GM23338 (cell line): Measurements from ENCODE around the gene IFT43. TPM values are rescaled to one million over a fixed set of nuclear protein-coding genes. Genes with fewer than 3 reads are reported as not detected.

Source experiments
- ATAC-seq: fragments of 200-7000 bp; cut with Tn5 transposase; 3 replicates; pipeline ENCODE4 v1.9.1; 2020
- DNase-seq: peaks from one replicate; pipeline ENCODE4 v3.0.0-alpha.2; 2015; ENCODE audit warnings: low spot score
- H2AFZ ChIP-seq: fragments of 200-600 bp; sonication (generic); 2 replicates; pipeline ENCODE4 v1.8.0; 2016; ENCODE audit warnings: antibody characterized with exemption, mild to moderate bottlenecking, moderate library complexity
- H3F3A ChIP-seq: fragments of 200-600 bp; sonication (generic); replicated peaks from 2 replicates; pipeline ENCODE4 v1.8.0; 2017; ENCODE audit warnings: antibody characterized with exemption, mixed run types, low read depth
- H3K27ac ChIP-seq: fragments of 200-600 bp; sonication (generic); 2 replicates; pipeline ENCODE4 v1.6.1; 2016; ENCODE audit warnings: low read depth
- H3K27me3 ChIP-seq: fragments of 200-600 bp; sonication (generic); 2 replicates; pipeline ENCODE4 v1.8.0; 2016; ENCODE audit warnings: mild to moderate bottlenecking, mixed run types, moderate library complexity; ENCODE audit not compliant: insufficient read depth
- H3K36me3 ChIP-seq: fragments of 200-600 bp; sonication (generic); 2 replicates; pipeline ENCODE4 v1.8.0; 2016; ENCODE audit warnings: mild to moderate bottlenecking; ENCODE audit not compliant: insufficient read depth
- H3K4me1 ChIP-seq: fragments of 200-600 bp; sonication (generic); 2 replicates; pipeline ENCODE4 v1.8.0; 2016; ENCODE audit warnings: mild to moderate bottlenecking, moderate library complexity; ENCODE audit not compliant: insufficient read depth
- H3K4me2 ChIP-seq: fragments of 200-600 bp; sonication (generic); 2 replicates; pipeline ENCODE4 v1.7.1; 2017; ENCODE audit warnings: mixed run types
- H3K4me3 ChIP-seq: fragments of 200-600 bp; sonication (generic); 2 replicates; pipeline ENCODE4 v1.6.1; 2016; ENCODE audit warnings: mixed run types
- H3K79me2 ChIP-seq: fragments of 200-600 bp; sonication (generic); replicated peaks from 2 replicates; pipeline ENCODE4 v1.8.0; 2017; ENCODE audit warnings: mild to moderate bottlenecking; ENCODE audit not compliant: insufficient read depth
- H3K9me2 ChIP-seq: fragments of 200-600 bp; sonication (generic); 2 replicates; pipeline ENCODE4 v1.8.0; 2017; ENCODE audit not compliant: insufficient read depth
- H4K20me1 ChIP-seq: fragments of 200-600 bp; sonication (generic); replicated peaks from 2 replicates; pipeline ENCODE4 v1.8.0; 2017; ENCODE audit warnings: mild to moderate bottlenecking; ENCODE audit not compliant: insufficient read depth
- H3K27ac Mint-ChIP-seq: 2 replicates; pipeline ENCODE4 v1.8.0; 2020; ENCODE audit warnings: inconsistent platforms, mild to moderate bottlenecking, moderate library complexity, mixed read lengths
- H3K27me3 Mint-ChIP-seq: 3 replicates; pipeline ENCODE4 v1.8.0; 2022; ENCODE audit warnings: low read depth, mild to moderate bottlenecking, moderate library complexity, mixed read lengths, inconsistent platforms; ENCODE audit not compliant: insufficient read depth, poor library complexity
- H3K36me3 Mint-ChIP-seq: 3 replicates; pipeline ENCODE4 v1.8.0; 2021; ENCODE audit warnings: low read depth, mild to moderate bottlenecking, inconsistent platforms, moderate library complexity, mixed read lengths
- H3K4me1 Mint-ChIP-seq: 3 replicates; pipeline ENCODE4 v1.8.0; 2020; ENCODE audit warnings: mild to moderate bottlenecking, inconsistent platforms, mixed read lengths
- H3K4me3 Mint-ChIP-seq: 3 replicates; pipeline ENCODE4 v1.8.0; 2021; ENCODE audit warnings: moderate library complexity, mild to moderate bottlenecking, inconsistent platforms, mixed read lengths
- H3K9me3 Mint-ChIP-seq: 3 replicates; pipeline ENCODE4 v1.8.0; 2020; ENCODE audit warnings: moderate library complexity, mild to moderate bottlenecking, inconsistent platforms, mixed read lengths
- CREB1 ChIP-seq: fragments of 250-450 bp; sonication (Bioruptor Pico); IDR thresholded peaks from 2 replicates; pipeline ENCODE4 v1.5.0; 2020; ENCODE audit warnings: low read depth, mild to moderate bottlenecking, moderate library complexity
- EZH2 ChIP-seq: fragments of 200-600 bp; sonication (generic); IDR thresholded peaks from one replicate; pipeline ENCODE4 v1.8.0; 2017; ENCODE audit warnings: antibody characterized with exemption, mild to moderate bottlenecking, low read depth; ENCODE audit not compliant: unreplicated experiment
- EZH2phosphoT487 ChIP-seq: fragments of 200-600 bp; sonication (generic); IDR thresholded peaks from one replicate; pipeline ENCODE4 v1.8.1; 2018; ENCODE audit warnings: antibody characterized with exemption; ENCODE audit not compliant: unreplicated experiment
- POLR2AphosphoS5 ChIP-seq: IDR thresholded peaks from 2 replicates; pipeline ENCODE4 v1.6.1; 2016; ENCODE audit warnings: antibody characterized with exemption, low read depth
- STAT1 ChIP-seq: IDR thresholded peaks from one replicate; pipeline ENCODE4 v1.6.1; 2016; ENCODE audit warnings: antibody characterized with exemption; ENCODE audit not compliant: unreplicated experiment
- ZNF114 ChIP-seq: fragments of 250-450 bp; sonication (Bioruptor Pico); IDR thresholded peaks from 2 replicates; pipeline ENCODE4 v1.5.0; 2020; ENCODE audit warnings: mild to moderate bottlenecking, moderate library complexity
- ZNF331 ChIP-seq: fragments of 250-450 bp; sonication (Bioruptor Pico); IDR thresholded peaks from 2 replicates; pipeline ENCODE4 v1.5.0; 2020; ENCODE audit warnings: low read depth, mild to moderate bottlenecking, moderate library complexity
- polyA plus RNA-seq: library from polyadenylated mRNA; unstranded; fragments of >200 nt; fragmentation: Nextera tagmentation; extraction: Ambion mirVana; gene quantifications from 2 replicates; pipeline ENCODE4 v1.2.1, GENCODE V29; 2016
- total RNA-seq: library from RNA; depleted of rRNA; stranded (reverse); fragments of >200 nt; shearing (Covaris generic); gene quantifications from 2 replicates; pipeline ENCODE4 v1.2.3, GENCODE V29; 2014
- TF ChIP-seq, protein P1 (sequence below), 2 experiments: fragments of 200-600 bp in 1 of 2; sonication (generic) in 1 of 2; conservative IDR thresholded peaks; 2 replicates each; pipeline versions ENCODE4 v1.5.1 to v1.6.1; 2016 to 2017; ENCODE audit warnings: antibody characterized with exemption in 2 of 2, low read depth in 2 of 2, mild to moderate bottlenecking in 2 of 2, moderate library complexity in 1 of 2
- TF ChIP-seq, protein P2 (sequence below): IDR thresholded peaks from 2 replicates; pipeline ENCODE4 v1.6.1; 2016; ENCODE audit warnings: antibody characterized with exemption
- TF ChIP-seq, protein P3 (sequence below): IDR thresholded peaks from one replicate; pipeline ENCODE4 v1.6.1; 2018; ENCODE audit warnings: antibody characterized with exemption; ENCODE audit not compliant: unreplicated experiment

Gene IFT43
- total and polyA plus RNA-seq, 2 experiments from 2014 or later, result 21.5 to 43.1 TPM

DNA sequence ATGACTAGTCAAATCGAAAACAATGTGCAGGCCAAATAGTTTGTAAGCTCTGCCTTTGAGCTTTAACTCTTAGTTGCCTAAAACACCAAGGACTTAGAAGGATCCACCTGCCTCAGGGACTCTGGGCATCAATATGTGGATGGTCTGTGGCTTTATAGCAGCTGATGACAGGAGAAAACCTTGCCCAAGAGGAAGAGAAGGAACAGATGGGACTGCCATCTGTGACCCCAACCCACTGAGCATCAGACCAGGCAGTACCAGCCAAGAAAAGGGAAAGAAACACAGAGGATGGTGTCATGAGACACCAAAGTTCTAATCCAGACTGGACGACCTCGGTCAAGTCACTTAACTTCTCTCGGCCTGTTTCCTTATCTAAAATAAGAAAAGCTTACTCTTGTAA, 16.4 kb upstream of the IFT43 start:
- Histone ChIP-seq H2AFZ (no peak overlapping the region), H3F3A (no peaks in the 10 kb centered on the region), H3K27me3 (no peaks in the 10 kb centered on the region), H3K36me3 (no peaks in the 10 kb centered on the region), H4K20me1 (no peaks in the 10 kb centered on the region), H3K4me3 (no peak overlapping the region), H3K79me2 (no peaks in the 10 kb centered on the region), H3K27ac (no peak overlapping the region), H3K4me1 (peaks cover 10% of the 10 kb centered on the region), H3K9me2 (no peaks in the 10 kb centered on the region), H3K4me2 (no peak overlapping the region)
- Mint-ChIP-seq H3K4me1 (peaks cover 17% of the 10 kb centered on the region), H3K27me3 (peaks cover 3% of the 10 kb centered on the region), H3K9me3 (no peaks in the 10 kb centered on the region), H3K4me3 (no peak overlapping the region), H3K27ac (no peak overlapping the region), H3K36me3 (no peaks in the 10 kb centered on the region)
- ATAC-seq, result no peak
- TF ChIP-seq EZH2, result no peak
- TF ChIP-seq, protein P1, sequence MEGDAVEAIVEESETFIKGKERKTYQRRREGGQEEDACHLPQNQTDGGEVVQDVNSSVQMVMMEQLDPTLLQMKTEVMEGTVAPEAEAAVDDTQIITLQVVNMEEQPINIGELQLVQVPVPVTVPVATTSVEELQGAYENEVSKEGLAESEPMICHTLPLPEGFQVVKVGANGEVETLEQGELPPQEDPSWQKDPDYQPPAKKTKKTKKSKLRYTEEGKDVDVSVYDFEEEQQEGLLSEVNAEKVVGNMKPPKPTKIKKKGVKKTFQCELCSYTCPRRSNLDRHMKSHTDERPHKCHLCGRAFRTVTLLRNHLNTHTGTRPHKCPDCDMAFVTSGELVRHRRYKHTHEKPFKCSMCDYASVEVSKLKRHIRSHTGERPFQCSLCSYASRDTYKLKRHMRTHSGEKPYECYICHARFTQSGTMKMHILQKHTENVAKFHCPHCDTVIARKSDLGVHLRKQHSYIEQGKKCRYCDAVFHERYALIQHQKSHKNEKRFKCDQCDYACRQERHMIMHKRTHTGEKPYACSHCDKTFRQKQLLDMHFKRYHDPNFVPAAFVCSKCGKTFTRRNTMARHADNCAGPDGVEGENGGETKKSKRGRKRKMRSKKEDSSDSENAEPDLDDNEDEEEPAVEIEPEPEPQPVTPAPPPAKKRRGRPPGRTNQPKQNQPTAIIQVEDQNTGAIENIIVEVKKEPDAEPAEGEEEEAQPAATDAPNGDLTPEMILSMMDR (conservative IDR thresholded peaks at IDR 0.05; ENCODE audit: low read depth in 2 of 2), result no peak
- TF ChIP-seq, protein P2, sequence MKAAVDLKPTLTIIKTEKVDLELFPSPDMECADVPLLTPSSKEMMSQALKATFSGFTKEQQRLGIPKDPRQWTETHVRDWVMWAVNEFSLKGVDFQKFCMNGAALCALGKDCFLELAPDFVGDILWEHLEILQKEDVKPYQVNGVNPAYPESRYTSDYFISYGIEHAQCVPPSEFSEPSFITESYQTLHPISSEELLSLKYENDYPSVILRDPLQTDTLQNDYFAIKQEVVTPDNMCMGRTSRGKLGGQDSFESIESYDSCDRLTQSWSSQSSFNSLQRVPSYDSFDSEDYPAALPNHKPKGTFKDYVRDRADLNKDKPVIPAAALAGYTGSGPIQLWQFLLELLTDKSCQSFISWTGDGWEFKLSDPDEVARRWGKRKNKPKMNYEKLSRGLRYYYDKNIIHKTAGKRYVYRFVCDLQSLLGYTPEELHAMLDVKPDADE, result no peak
- DNase-seq, result no peak

DNA sequence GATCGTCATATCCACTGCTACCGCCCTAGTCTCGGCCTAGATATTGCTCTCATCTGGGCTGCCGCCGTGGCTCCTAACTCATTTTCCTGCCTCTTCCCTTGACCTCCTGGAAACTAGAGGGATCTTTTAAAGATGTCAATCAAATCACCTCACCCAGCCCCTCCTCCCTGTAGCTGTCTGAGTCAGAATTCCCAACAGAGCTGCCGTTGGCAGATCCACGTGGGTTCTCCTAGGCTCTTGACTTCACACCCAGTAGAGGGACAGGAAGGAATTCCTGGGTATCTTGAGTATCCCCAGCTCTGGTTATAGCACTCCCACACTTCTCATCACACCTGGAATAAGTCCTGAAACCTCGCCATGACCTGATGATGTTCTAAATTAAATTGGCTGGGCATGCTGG, 15.7 kb upstream of the IFT43 start:
- Histone ChIP-seq H3K27me3 (no peaks in the 10 kb centered on the region), H3K9me2 (no peaks in the 10 kb centered on the region), H3F3A (no peaks in the 10 kb centered on the region), H3K4me3 (no peak overlapping the region), H2AFZ (no peak overlapping the region), H3K27ac (no peak overlapping the region), H3K4me2 (no peak overlapping the region), H3K4me1 (peaks cover 10% of the 10 kb centered on the region), H3K36me3 (no peaks in the 10 kb centered on the region), H4K20me1 (no peaks in the 10 kb centered on the region), H3K79me2 (no peaks in the 10 kb centered on the region)
- Mint-ChIP-seq H3K27ac (no peak overlapping the region), H3K4me1 (peaks cover 17% of the 10 kb centered on the region), H3K36me3 (no peaks in the 10 kb centered on the region), H3K4me3 (no peak overlapping the region), H3K27me3 (peaks cover 3% of the 10 kb centered on the region), H3K9me3 (no peaks in the 10 kb centered on the region)
- ATAC-seq, result no peak
- TF ChIP-seq POLR2AphosphoS5, result no peak
- TF ChIP-seq, protein P2, result no peak
- no peak for TF ChIP-seq ZNF114 (CRISPR knock-in tag)
- no peak for TF ChIP-seq CREB1 (CRISPR knock-in tag)
- TF ChIP-seq ZNF331 (CRISPR knock-in tag), result no peak
- TF ChIP-seq EZH2, result no peak
- TF ChIP-seq EZH2phosphoT487, result no peak
- TF ChIP-seq, protein P3, sequence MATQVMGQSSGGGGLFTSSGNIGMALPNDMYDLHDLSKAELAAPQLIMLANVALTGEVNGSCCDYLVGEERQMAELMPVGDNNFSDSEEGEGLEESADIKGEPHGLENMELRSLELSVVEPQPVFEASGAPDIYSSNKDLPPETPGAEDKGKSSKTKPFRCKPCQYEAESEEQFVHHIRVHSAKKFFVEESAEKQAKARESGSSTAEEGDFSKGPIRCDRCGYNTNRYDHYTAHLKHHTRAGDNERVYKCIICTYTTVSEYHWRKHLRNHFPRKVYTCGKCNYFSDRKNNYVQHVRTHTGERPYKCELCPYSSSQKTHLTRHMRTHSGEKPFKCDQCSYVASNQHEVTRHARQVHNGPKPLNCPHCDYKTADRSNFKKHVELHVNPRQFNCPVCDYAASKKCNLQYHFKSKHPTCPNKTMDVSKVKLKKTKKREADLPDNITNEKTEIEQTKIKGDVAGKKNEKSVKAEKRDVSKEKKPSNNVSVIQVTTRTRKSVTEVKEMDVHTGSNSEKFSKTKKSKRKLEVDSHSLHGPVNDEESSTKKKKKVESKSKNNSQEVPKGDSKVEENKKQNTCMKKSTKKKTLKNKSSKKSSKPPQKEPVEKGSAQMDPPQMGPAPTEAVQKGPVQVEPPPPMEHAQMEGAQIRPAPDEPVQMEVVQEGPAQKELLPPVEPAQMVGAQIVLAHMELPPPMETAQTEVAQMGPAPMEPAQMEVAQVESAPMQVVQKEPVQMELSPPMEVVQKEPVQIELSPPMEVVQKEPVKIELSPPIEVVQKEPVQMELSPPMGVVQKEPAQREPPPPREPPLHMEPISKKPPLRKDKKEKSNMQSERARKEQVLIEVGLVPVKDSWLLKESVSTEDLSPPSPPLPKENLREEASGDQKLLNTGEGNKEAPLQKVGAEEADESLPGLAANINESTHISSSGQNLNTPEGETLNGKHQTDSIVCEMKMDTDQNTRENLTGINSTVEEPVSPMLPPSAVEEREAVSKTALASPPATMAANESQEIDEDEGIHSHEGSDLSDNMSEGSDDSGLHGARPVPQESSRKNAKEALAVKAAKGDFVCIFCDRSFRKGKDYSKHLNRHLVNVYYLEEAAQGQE, result no peak
- no peak for TF ChIP-seq STAT1
- no peak for DNase-seq
